ENCODE data around the gene OPN4.

GRCh38 chr10:86698207-86698940 is 44.0 kb downstream of the OPN4 start:
- TF ChIP-seq POLR2A (IDR thresholded peaks at IDR 0.05; ENCODE audit: control extremely low read depth in 1 of 2, low read depth in 2 of 2, low read length in 2 of 2) (no peak), HDAC2 (IDR thresholded peaks at IDR 0.05; ENCODE audit: borderline replicate concordance in 1 of 2, low read depth in 2 of 2, low read length in 2 of 2) (no peak), EZH2 (IDR thresholded peaks at IDR 0.05; ENCODE audit: low read depth, low read length, severe bottlenecking) (no peak), ASH2L (IDR thresholded peaks at IDR 0.05; ENCODE audit: low read length) (no peak), ATF2 (IDR thresholded peaks at IDR 0.05; ENCODE audit: low read length) (no peak), RAD21 (IDR thresholded peaks at IDR 0.05 in 1 of 2, conservative IDR thresholded peaks at IDR 0.05 in 1 of 2; ENCODE audit: low read depth in 2 of 2, low read length in 2 of 2) (peak; percentile 46 to 54), CTCF (IDR thresholded peaks at IDR 0.05; ENCODE audit: control extremely low read depth in 1 of 3, insufficient read depth in 1 of 3, low read depth in 1 of 3, low read length in 3 of 3) (peak; percentile 25 to 33 (median 27); a peak in 3 of 4 replicates), NRF1 (IDR thresholded peaks at IDR 0.05; ENCODE audit: low read depth, low read length) (no peak), KDM5A (IDR thresholded peaks at IDR 0.05; ENCODE audit: low read length) (no peak), TCF12 (IDR thresholded peaks at IDR 0.05; ENCODE audit: low read depth, low read length) (no peak), SUZ12 (IDR thresholded peaks at IDR 0.05; ENCODE audit: low read length) (no peak), ZNF274 (IDR thresholded peaks at IDR 0.05; ENCODE audit: borderline replicate concordance, extremely low read depth, low read length) (no peak), SIRT6 (IDR thresholded peaks at IDR 0.05; ENCODE audit: low read length) (no peak)

Measured in H1 (cell line).